GM12878 (cell line): ENCODE measurements around the gene PSMD1. TPM values are rescaled to one million over a fixed set of nuclear protein-coding genes. Genes with fewer than 3 reads are reported as not detected.

Source experiments
- ATAC-seq: fragments of 200-7000 bp; cut with Tn5 transposase; 3 replicates; pipeline ENCODE4 v1.9.1; 2020; ENCODE audit warnings: mild to moderate bottlenecking, moderate library complexity
- BruUV-seq: library from RNA; stranded (reverse); fragments of 400-500 nt; replicated peaks from 2 replicates; lab custom pipeline; 2021; lab: Mats Ljungman, UMichigan
- CTCF ChIA-PET: fragments of 300-600 bp; sonication (Branson Sonifier 250); formaldehyde crosslinking; extraction: SDS; loops from one replicate; lab custom pipeline; 2021; ENCODE audit warnings: inconsistent platforms; lab: Yijun Ruan, JAX
- POLR2A ChIA-PET: fragments of 350-600 bp; formaldehyde crosslinking; extraction: SDS; loops from one replicate; lab custom pipeline; 2021; ENCODE audit warnings: inconsistent platforms; lab: Charles Lee
- RAD21 ChIA-PET: fragments of 300-600 bp; sonication (Branson Sonifier 250); formaldehyde crosslinking; loops from one replicate; lab custom pipeline; 2023; ENCODE audit warnings: antibody characterized with exemption; ENCODE audit not compliant: unreplicated experiment; lab: Charles Lee
- SMC1A ChIA-PET: fragments of 300-600 bp; sonication (Branson Sonifier 250); formaldehyde crosslinking; loops from one replicate; lab custom pipeline; 2023; ENCODE audit not compliant: unreplicated experiment, uncharacterized antibody; lab: Charles Lee
- DNase-seq: peaks from one replicate; pipeline ENCODE4 v3.0.0-alpha.2; 2011; ENCODE audit warnings: low read depth, low spot score
- FAIRE-seq: peaks from 3 replicates; lab custom pipeline; 2011; peaks lifted over from hg19 to GRCh38; lab: Jason Lieb, UNC
- H2AFZ ChIP-seq: 2 replicates; pipeline ENCODE4 v1.6.0; 2011; ENCODE audit warnings: low read depth, low read length, control low read depth; ENCODE audit not compliant: control insufficient read depth
- H3K27ac ChIP-seq: 2 replicates; pipeline ENCODE4 v1.5.1; 2011; ENCODE audit warnings: control low read depth; ENCODE audit not compliant: control insufficient read depth, insufficient read depth
- H3K27me3 ChIP-seq, 2 experiments: replicated peaks in 1 of 2; 2 replicates each; pipeline versions ENCODE4 v1.6.0 to v1.6.1; 2011; ENCODE audit warnings: low read length in 1 of 2; ENCODE audit not compliant: control insufficient read depth in 2 of 2, insufficient read depth in 2 of 2
- H3K36me3 ChIP-seq, 2 experiments: 2 replicates each; pipeline ENCODE4 v1.5.1; 2011; ENCODE audit warnings: low read length in 1 of 2; ENCODE audit not compliant: control insufficient read depth in 2 of 2, insufficient read depth in 2 of 2
- H3K4me1 ChIP-seq: 2 replicates; pipeline ENCODE4 v1.6.1; 2011; ENCODE audit warnings: mild to moderate bottlenecking, low read length, moderate library complexity, mixed read lengths; ENCODE audit not compliant: control insufficient read depth, insufficient read depth
- H3K4me2 ChIP-seq: 2 replicates; pipeline ENCODE4 v1.6.0; 2011; ENCODE audit warnings: control low read depth; ENCODE audit not compliant: control insufficient read depth, insufficient read depth
- H3K4me3 ChIP-seq: fragments of 200-600 bp; sonication (generic); 2 replicates; pipeline ENCODE4 v1.5.1; 2016
- H3K79me2 ChIP-seq: 2 replicates; pipeline ENCODE4 v1.6.0; 2011; ENCODE audit warnings: low read length; ENCODE audit not compliant: control insufficient read depth, insufficient read depth
- H3K9ac ChIP-seq: 2 replicates; pipeline ENCODE4 v1.8.0; 2011; ENCODE audit warnings: low read length, control low read depth, mixed read lengths; ENCODE audit not compliant: control insufficient read depth, insufficient read depth
- H3K9me3 ChIP-seq: replicated peaks from 3 replicates; pipeline ENCODE4 v1.5.1; 2011; ENCODE audit warnings: mild to moderate bottlenecking, low read length; ENCODE audit not compliant: control insufficient read depth, insufficient read depth
- H4K20me1 ChIP-seq: 2 replicates; pipeline ENCODE4 v1.6.0; 2011; ENCODE audit not compliant: control insufficient read depth, insufficient read depth
- BACH1 ChIP-seq: fragments of 450-650 bp; IDR thresholded peaks from 2 replicates; pipeline ENCODE4 v1.6.1; 2017; ENCODE audit warnings: mild to moderate bottlenecking, borderline replicate concordance
- CEBPZ ChIP-seq: fragments of 150-350 bp; IDR thresholded peaks from 2 replicates; pipeline ENCODE4 v1.6.1; 2016; ENCODE audit warnings: low read depth, low read length
- IRF4 ChIP-seq: IDR thresholded peaks from 2 replicates; pipeline ENCODE4 v1.6.1; 2011; ENCODE audit warnings: low read depth, low read length
- JUND ChIP-seq: IDR thresholded peaks from 2 replicates; pipeline ENCODE4 v1.6.1; 2012; ENCODE audit warnings: low read depth, mild to moderate bottlenecking, low read length, improper control_type of control experiment, moderate library complexity
- MEF2A ChIP-seq: IDR thresholded peaks from 2 replicates; pipeline ENCODE4 v1.6.1; 2011; ENCODE audit warnings: low read depth, mild to moderate bottlenecking, low read length, moderate library complexity; ENCODE audit not compliant: insufficient read depth
- NBN ChIP-seq: fragments of 450-650 bp; IDR thresholded peaks from 2 replicates; pipeline ENCODE4 v1.6.1; 2016
- NFYB ChIP-seq: IDR thresholded peaks from 2 replicates; pipeline ENCODE4 v1.6.1; 2011; ENCODE audit warnings: low read depth, mild to moderate bottlenecking, low read length, improper control_type of control experiment, moderate library complexity; ENCODE audit not compliant: insufficient read depth
- PKNOX1 ChIP-seq: fragments of 450-650 bp; IDR thresholded peaks from 2 replicates; pipeline ENCODE4 v1.6.1; 2016; ENCODE audit warnings: mild to moderate bottlenecking
- RELA ChIP-seq: fragments of 450-650 bp; IDR thresholded peaks from 2 replicates; pipeline ENCODE4 v1.8.0; 2014; ENCODE audit warnings: borderline replicate concordance; ENCODE audit not compliant: partially characterized antibody
- STAT3 ChIP-seq: IDR thresholded peaks from 2 replicates; pipeline ENCODE4 v1.6.1; 2011; ENCODE audit warnings: low read depth, low read length, improper control_type of control experiment
- ZSCAN29 ChIP-seq: fragments of 450-650 bp; IDR thresholded peaks from 2 replicates; pipeline ENCODE4 v1.6.1; 2017; ENCODE audit warnings: mild to moderate bottlenecking, moderate library complexity
- WGBS: methylation state at CpG from one replicate; pipeline ENCODE4 v1.1.6; 2016; ENCODE audit warnings: low lambda C conversion rate; ENCODE audit not compliant: insufficient replicate concordance, insufficient coverage; ENCODE audit errors: missing lambda C conversion rate; 5-methylcytosine and 5-hydroxymethylcytosine counted together
- in situ Hi-C: fragments of 300-500 bp; cut with MboI; formaldehyde crosslinking; loops from 9 replicates; pipeline ENCODE4 v1.14.3; 2018; ENCODE audit warnings: mixed read lengths
- intact Hi-C: fragments of 100-400 bp; cut with micrococcal nuclease; formaldehyde crosslinking; loops from one replicate; pipeline ENCODE4 v1.14.2; 2022; ENCODE audit not compliant: unreplicated experiment
- polyA plus RNA-seq, 11 experiments: library from polyadenylated mRNA; depleted of rRNA in 4 of 11; unstranded in 6 of 11; stranded (reverse) in 5 of 11; fragments of >200 nt; fragmentation: Nextera tagmentation in 4 of 11; fragmentation: Illumina TruSeq in 1 of 11; extraction: Ambion mirVana in 4 of 11; extraction: Trizol in 1 of 11; gene quantifications; 1 replicate in 1 of 11; 2 replicates in 10 of 11; pipeline versions ENCODE4 v1.2.1 to v1.2.3, GENCODE V29; 2011 to 2016; ENCODE audit warnings: inconsistent platforms in 2 of 11, missing spikeins in 2 of 11, low read depth in 1 of 11
- total RNA-seq, 4 experiments: library from RNA; depleted of rRNA in 3 of 4; stranded (reverse); fragments of >200 nt in 3 of 4; fragmentation: Illumina TruSeq in 1 of 4; extraction: Trizol in 1 of 4; gene quantifications; 2 replicates each; pipeline versions ENCODE4 v1.2.1 to v1.2.3, GENCODE V29; 2013 to 2021
- TF ChIP-seq, protein P1 (sequence below): fragments of 450-650 bp; IDR thresholded peaks from 2 replicates; pipeline ENCODE4 v1.6.1; 2014; ENCODE audit warnings: mild to moderate bottlenecking
- TF ChIP-seq, protein P2 (sequence below): fragments of 450-650 bp; IDR thresholded peaks from 2 replicates; pipeline ENCODE4 v1.6.1; 2017; ENCODE audit warnings: mild to moderate bottlenecking, low read depth, inconsistent platforms; ENCODE audit not compliant: poor library complexity, severe bottlenecking
- TF ChIP-seq, protein P3 (sequence below): fragments of 450-650 bp; IDR thresholded peaks from 2 replicates; pipeline ENCODE4 v1.6.1; 2017; ENCODE audit warnings: borderline replicate concordance

Gene PSMD1
- total and polyA plus RNA-seq, 10 of the 15 experiments (the other 5 are each of a cell fraction or from before 2014, with no cell fraction given): 87.4 to 220 (median 139) TPM

- ChIA-PET POLR2A (interaction anchor here (1.4 kb wide), 1 partner anchor 12 kb away, joined by 3 read pairs; no protein-coding TSS in a partner anchor), RAD21 (interaction anchor here (0.6 to 1.4 kb wide), 2 partner anchors 12 to 232 kb away, joined by 3 to 5 read pairs; no protein-coding TSS in a partner anchor), CTCF (interaction anchor here (1.1 to 2.0 kb wide), 4 partner anchors 12 to 66 kb away, joined by 3 to 10 read pairs (median 6); no protein-coding TSS in a partner anchor), SMC1A (interaction anchor here (0.7 to 4.0 kb wide), 5 partner anchors 8 to 237 kb away, joined by 3 to 17 read pairs (median 3); no protein-coding TSS in a partner anchor)
- Histone ChIP-seq H3K4me3 (no peak overlapping the region), H3K79me2 (no peaks in the 10 kb centered on the region), H2AFZ (no peak overlapping the region), H3K27ac (no peak overlapping the region), H3K9ac (no peak overlapping the region), H3K4me2 (no peak overlapping the region), H3K36me3 (peaks cover 2 to 29% of the 10 kb centered on the region in 2 experiments), H3K9me3 (no peaks in the 10 kb centered on the region), H3K4me1 (no peaks in the 10 kb centered on the region), H4K20me1 (no peaks in the 10 kb centered on the region), H3K27me3 (no peaks in the 10 kb centered on the region)
- intact Hi-C loops (no loop called here), in situ Hi-C loops (no loop called here)
- 67% methylated on average over 6 of the region's 6 CpGs for WGBS
- ATAC-seq (no peak), DNase-seq (no peak), FAIRE-seq (no peak)
- BruUV-seq: no TSS peak
- TF ChIP-seq, protein P1, sequence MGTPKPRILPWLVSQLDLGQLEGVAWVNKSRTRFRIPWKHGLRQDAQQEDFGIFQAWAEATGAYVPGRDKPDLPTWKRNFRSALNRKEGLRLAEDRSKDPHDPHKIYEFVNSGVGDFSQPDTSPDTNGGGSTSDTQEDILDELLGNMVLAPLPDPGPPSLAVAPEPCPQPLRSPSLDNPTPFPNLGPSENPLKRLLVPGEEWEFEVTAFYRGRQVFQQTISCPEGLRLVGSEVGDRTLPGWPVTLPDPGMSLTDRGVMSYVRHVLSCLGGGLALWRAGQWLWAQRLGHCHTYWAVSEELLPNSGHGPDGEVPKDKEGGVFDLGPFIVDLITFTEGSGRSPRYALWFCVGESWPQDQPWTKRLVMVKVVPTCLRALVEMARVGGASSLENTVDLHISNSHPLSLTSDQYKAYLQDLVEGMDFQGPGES: no peak
- TF ChIP-seq IRF4: no peak
- TF ChIP-seq MEF2A: no peak
- TF ChIP-seq NFYB: no peak
- no peak for TF ChIP-seq NBN
- no peak for TF ChIP-seq JUND
- TF ChIP-seq BACH1: no peak
- TF ChIP-seq PKNOX1: no peak
- no peak for TF ChIP-seq STAT3
- TF ChIP-seq, protein P2, sequence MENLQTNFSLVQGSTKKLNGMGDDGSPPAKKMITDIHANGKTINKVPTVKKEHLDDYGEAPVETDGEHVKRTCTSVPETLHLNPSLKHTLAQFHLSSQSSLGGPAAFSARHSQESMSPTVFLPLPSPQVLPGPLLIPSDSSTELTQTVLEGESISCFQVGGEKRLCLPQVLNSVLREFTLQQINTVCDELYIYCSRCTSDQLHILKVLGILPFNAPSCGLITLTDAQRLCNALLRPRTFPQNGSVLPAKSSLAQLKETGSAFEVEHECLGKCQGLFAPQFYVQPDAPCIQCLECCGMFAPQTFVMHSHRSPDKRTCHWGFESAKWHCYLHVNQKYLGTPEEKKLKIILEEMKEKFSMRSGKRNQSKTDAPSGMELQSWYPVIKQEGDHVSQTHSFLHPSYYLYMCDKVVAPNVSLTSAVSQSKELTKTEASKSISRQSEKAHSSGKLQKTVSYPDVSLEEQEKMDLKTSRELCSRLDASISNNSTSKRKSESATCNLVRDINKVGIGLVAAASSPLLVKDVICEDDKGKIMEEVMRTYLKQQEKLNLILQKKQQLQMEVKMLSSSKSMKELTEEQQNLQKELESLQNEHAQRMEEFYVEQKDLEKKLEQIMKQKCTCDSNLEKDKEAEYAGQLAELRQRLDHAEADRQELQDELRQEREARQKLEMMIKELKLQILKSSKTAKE: no peak
- no peak for TF ChIP-seq CEBPZ
- no peak for TF ChIP-seq RELA
- TF ChIP-seq, protein P3, sequence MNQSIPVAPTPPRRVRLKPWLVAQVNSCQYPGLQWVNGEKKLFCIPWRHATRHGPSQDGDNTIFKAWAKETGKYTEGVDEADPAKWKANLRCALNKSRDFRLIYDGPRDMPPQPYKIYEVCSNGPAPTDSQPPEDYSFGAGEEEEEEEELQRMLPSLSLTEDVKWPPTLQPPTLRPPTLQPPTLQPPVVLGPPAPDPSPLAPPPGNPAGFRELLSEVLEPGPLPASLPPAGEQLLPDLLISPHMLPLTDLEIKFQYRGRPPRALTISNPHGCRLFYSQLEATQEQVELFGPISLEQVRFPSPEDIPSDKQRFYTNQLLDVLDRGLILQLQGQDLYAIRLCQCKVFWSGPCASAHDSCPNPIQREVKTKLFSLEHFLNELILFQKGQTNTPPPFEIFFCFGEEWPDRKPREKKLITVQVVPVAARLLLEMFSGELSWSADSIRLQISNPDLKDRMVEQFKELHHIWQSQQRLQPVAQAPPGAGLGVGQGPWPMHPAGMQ: no peak
- no peak for TF ChIP-seq ZSCAN29
Measured at GRCh38 chr2:231167745-231168459, 111.2 kb downstream of the PSMD1 start.
